Duodenal mucosa (tissue), 2 donors: Measurements from ENCODE around the gene ZP2.
"Not testable (repeated sequence)": the region's sequence is repeated elsewhere in the genome, so short reads cannot be mapped to it uniquely, and the experiment has no call there.

ENCODE experiments used
- H3K27ac ChIP-seq: one replicate; pipeline ENCODE4 v1.7.0; 2013; ENCODE audit warnings: low read depth, low read length
- H3K27me3 ChIP-seq, 2 donors: one replicate each; pipeline ENCODE4 v1.7.0; 2013; ENCODE audit warnings: low read length in 2 of 2, control low read depth in 1 of 2; ENCODE audit not compliant: insufficient read depth in 2 of 2, control insufficient read depth in 1 of 2
- H3K36me3 ChIP-seq, 2 donors: one replicate each; pipeline ENCODE4 v1.7.0; 2013; ENCODE audit warnings: low read length in 2 of 2, control low read depth in 1 of 2; ENCODE audit not compliant: insufficient read depth in 2 of 2, control insufficient read depth in 1 of 2
- H3K4me1 ChIP-seq, 2 donors: one replicate each; pipeline ENCODE4 v1.7.0; 2013; ENCODE audit warnings: low read length in 2 of 2, control low read depth in 1 of 2; ENCODE audit not compliant: insufficient read depth in 2 of 2, control insufficient read depth in 1 of 2
- H3K4me3 ChIP-seq, 2 donors: one replicate each; pipeline ENCODE4 v1.7.0; 2013; ENCODE audit warnings: low read length in 2 of 2, low read depth in 1 of 2
- H3K9ac ChIP-seq, 2 donors: one replicate each; pipeline ENCODE4 v1.7.0; 2013; ENCODE audit warnings: low read length in 2 of 2, low read depth in 1 of 2
- H3K9me3 ChIP-seq, 2 donors: one replicate each; pipeline ENCODE4 v1.7.0; 2013; ENCODE audit warnings: low read length in 2 of 2, control low read depth in 1 of 2; ENCODE audit not compliant: control insufficient read depth in 1 of 2

The ZP2 gene

GRCh38 chr16:21179983-21180365, 31.4 kb downstream of the ZP2 start:
- Histone ChIP-seq H3K27me3 (no peaks in the 10 kb centered on the region), H3K4me1 (no peaks in the 10 kb centered on the region), H3K27ac (no peak overlapping the region), H3K9ac (no peak overlapping the region), H3K36me3 (peaks cover 9 to 30% of the 10 kb centered on the region in 2 donors), H3K9me3 (no peaks in the 10 kb centered on the region), H3K4me3 (no peak overlapping the region)

GRCh38 chr16:21179126-21179982, 32.0 kb downstream of the ZP2 start:
- no peak overlapping the region for H3K27ac ChIP-seq
- H3K27me3 ChIP-seq: no peaks in the 10 kb centered on the region
- no peaks in the 10 kb centered on the region for H3K9me3 ChIP-seq
- no peaks in the 10 kb centered on the region for H3K4me1 ChIP-seq
- peaks cover 9 to 33% of the 10 kb centered on the region in 2 donors for H3K36me3 ChIP-seq
- no peak overlapping the region for H3K9ac ChIP-seq
- H3K4me3 ChIP-seq: no peak overlapping the region

DNA sequence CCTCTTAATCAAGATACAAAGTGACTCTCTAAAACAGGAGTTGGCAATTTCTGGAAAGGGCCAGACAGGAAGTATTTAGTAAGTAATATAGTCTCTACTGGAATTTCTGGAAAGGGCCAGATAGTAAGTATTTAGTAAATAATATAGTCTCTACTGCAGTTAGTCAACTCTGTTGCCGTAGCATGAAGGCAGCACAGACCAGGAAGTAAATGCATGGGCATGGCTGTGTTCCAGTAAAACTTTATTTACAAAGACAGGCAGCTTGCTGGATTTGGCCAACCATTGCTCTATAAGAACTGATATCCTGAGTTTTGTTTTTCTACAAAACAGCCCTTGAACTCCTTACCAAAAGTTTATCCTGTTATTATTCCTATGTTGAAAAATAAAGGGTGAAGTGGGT, 36.0 kb downstream of the ZP2 start:
- Histone ChIP-seq H3K27ac (no peak overlapping the region), H3K4me3 (no peak overlapping the region), H3K9me3 (no peaks in the 10 kb centered on the region), H3K36me3 (peaks cover 14 to 32% of the 10 kb centered on the region in 2 donors), H3K27me3 (no peaks in the 10 kb centered on the region), H3K9ac (no peak overlapping the region), H3K4me1 (no peaks in the 10 kb centered on the region)

GRCh38 chr16:21172650-21173049, 38.7 kb downstream of the ZP2 start:
- H3K27me3 ChIP-seq: no peaks in the 10 kb centered on the region
- peaks cover 17 to 23% of the 10 kb centered on the region in 2 donors for H3K36me3 ChIP-seq
- H3K4me1 ChIP-seq: no peaks in the 10 kb centered on the region
- no peak overlapping the region for H3K9ac ChIP-seq
- no peak overlapping the region for H3K4me3 ChIP-seq
- H3K9me3 ChIP-seq: no peaks in the 10 kb centered on the region
- no peak overlapping the region for H3K27ac ChIP-seq

DNA sequence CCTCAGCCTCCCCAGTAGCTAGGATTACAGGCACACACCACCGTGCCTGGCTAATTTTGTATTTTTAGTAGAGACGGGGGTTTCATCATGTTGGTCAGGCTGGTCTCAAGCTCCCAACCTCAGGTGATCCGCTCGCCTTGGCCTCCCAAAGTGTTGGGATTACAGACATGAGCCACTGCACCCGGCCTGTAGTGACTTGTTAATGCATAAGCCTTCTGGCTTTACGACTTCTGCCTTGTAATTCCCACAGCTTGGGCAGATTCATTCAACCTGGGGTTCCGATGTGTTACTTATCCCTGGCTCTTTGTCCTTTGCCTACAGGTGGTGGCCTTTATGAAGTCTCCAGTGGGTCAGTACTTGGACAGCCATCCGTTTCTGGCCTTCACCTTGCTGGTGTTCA, 41.3 kb downstream of the ZP2 start:
- not testable (repeated sequence) for H3K4me1 ChIP-seq, H3K9ac ChIP-seq, H3K27me3 ChIP-seq, H3K4me3 ChIP-seq, H3K27ac ChIP-seq, H3K9me3 ChIP-seq
- H3K36me3 ChIP-seq: peaks cover 25 to 34% of the 10 kb centered on the region in 2 donors

DNA sequence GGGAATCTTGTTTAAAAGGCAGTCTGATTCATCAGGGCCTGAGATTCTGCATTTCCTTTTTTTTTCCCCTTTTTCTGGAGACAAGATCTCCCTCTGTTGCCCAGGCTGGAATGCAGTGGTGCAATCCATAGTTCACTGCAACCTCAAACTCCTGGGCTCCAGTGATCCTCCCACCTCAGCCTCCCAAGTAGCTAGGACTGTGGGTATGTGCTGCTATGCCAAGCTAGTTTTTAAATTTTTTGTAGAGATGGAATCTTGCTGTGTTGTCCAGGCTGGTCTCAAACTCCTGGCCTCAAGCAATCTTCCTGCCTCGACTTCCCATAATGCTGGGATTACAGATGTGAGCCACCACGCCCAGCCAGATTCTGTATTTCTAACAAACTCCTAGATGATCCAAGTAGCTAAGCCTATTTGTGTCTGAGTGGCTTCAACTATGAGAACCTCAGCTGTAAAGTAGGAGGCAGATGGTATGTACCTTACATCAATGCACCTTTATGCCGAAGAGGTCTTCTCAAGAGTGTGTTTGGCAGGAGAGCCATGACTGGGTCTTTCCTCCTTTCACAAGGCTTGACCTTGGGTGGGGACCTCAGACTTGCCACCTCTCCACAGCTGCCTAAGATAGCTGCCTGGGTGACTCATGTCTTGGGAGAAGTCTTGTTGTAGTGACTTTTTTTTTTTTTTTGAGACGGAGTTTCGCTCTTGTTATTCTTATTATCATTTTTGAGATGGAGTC, 42.0 kb downstream of the ZP2 start:
- H3K27me3 ChIP-seq: no peaks in the 10 kb centered on the region
- no peak overlapping the region for H3K4me3 ChIP-seq
- peaks cover 25 to 34% of the 10 kb centered on the region in 2 donors for H3K36me3 ChIP-seq
- H3K9me3 ChIP-seq: no peaks in the 10 kb centered on the region
- no peak overlapping the region for H3K9ac ChIP-seq
- no peak overlapping the region for H3K27ac ChIP-seq
- H3K4me1 ChIP-seq: no peaks in the 10 kb centered on the region

DNA sequence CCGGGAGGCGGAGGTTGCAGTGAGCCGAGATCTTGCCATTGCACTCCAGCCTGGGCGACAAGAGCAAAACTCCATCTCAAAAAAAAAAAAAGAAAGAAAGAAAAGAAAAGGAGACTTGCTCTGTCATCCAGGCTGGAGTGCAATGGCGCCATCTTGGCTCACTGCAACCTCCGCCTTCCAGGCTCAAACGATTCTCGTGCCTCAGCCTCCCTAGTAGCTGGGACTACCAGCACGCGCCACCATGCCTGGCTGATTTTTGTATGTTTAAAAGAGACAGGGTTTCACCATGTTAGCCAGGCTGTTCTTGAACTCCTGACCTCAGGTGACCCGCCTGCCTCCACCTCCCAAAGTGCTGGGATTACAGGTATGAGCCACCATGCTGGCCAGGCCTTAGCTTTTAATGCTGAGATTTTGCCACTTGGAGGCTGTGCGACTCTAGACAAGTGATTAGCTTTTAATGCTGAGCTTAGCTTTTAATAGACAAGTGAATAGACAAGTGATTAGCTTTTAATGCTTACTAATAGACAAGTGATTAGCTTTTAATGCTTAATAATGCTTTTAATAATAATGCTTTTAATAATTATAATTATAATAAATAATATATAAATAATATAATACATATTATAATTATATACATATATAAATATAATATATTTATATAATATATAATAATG, 43.3 kb downstream of the ZP2 start:
- Histone ChIP-seq H3K27ac (no peak overlapping the region), H3K9ac (no peak overlapping the region), H3K27me3 (no peaks in the 10 kb centered on the region), H3K36me3 (peaks cover 22 to 34% of the 10 kb centered on the region in 2 donors), H3K4me3 (no peak overlapping the region), H3K4me1 (no peaks in the 10 kb centered on the region), H3K9me3 (no peaks in the 10 kb centered on the region)

GRCh38 chr16:21167360-21167759, 44.0 kb downstream of the ZP2 start:
- Histone ChIP-seq H3K9ac (no peak overlapping the region), H3K4me1 (peaks cover 4% of the 10 kb centered on the region in 2 donors), H3K36me3 (peaks cover 17 to 36% of the 10 kb centered on the region in 2 donors), H3K9me3 (no peaks in the 10 kb centered on the region), H3K27ac (no peak overlapping the region), H3K27me3 (no peaks in the 10 kb centered on the region), H3K4me3 (no peak overlapping the region)

GRCh38 chr16:21166561-21166961, 44.8 kb downstream of the ZP2 start:
- H3K9ac ChIP-seq: no peak overlapping the region
- H3K27me3 ChIP-seq: no peaks in the 10 kb centered on the region
- peaks cover 4% of the 10 kb centered on the region in 2 donors for H3K4me1 ChIP-seq
- peaks cover 17 to 36% of the 10 kb centered on the region in 2 donors for H3K36me3 ChIP-seq
- no peaks in the 10 kb centered on the region for H3K9me3 ChIP-seq
- no peak overlapping the region for H3K27ac ChIP-seq
- no peak overlapping the region for H3K4me3 ChIP-seq
